Astrocyte of the spinal cord (primary cell): ENCODE measurements around the gene ICAM1.

Experiments used
- DNase-seq: peaks from one replicate; pipeline ENCODE4 v3.0.0; 2011; ENCODE audit warnings: low read depth, low spot score
- H3K4me3 ChIP-seq: 2 replicates; pipeline ENCODE4 v1.5.1; 2011; ENCODE audit warnings: low read depth, mild to moderate bottlenecking, low read length, moderate library complexity
- in situ Hi-C: cut with HindIII; loops from 2 replicates; pipeline ENCODE4 v1.10.0; 2017; ENCODE audit warnings: low sequenced_read_pairs
- TF ChIP-seq, protein P1 (sequence below): IDR thresholded peaks from 2 replicates; pipeline ENCODE4 v1.5.1; 2012; ENCODE audit warnings: low read depth, mild to moderate bottlenecking, low read length, inconsistent platforms

Gene ICAM1

DNA sequence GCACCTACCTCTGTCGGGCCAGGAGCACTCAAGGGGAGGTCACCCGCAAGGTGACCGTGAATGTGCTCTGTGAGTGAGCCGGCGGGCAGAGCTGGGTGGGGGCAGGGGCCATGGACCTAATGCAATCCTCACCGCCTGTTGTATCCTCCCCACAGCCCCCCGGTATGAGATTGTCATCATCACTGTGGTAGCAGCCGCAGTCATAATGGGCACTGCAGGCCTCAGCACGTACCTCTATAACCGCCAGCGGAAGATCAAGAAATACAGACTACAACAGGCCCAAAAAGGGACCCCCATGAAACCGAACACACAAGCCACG is 14.0 kb downstream of the ICAM1 start:
- no peak overlapping the region for H3K4me3 ChIP-seq
- in situ Hi-C loops = no loop called here
- TF ChIP-seq, protein P1, sequence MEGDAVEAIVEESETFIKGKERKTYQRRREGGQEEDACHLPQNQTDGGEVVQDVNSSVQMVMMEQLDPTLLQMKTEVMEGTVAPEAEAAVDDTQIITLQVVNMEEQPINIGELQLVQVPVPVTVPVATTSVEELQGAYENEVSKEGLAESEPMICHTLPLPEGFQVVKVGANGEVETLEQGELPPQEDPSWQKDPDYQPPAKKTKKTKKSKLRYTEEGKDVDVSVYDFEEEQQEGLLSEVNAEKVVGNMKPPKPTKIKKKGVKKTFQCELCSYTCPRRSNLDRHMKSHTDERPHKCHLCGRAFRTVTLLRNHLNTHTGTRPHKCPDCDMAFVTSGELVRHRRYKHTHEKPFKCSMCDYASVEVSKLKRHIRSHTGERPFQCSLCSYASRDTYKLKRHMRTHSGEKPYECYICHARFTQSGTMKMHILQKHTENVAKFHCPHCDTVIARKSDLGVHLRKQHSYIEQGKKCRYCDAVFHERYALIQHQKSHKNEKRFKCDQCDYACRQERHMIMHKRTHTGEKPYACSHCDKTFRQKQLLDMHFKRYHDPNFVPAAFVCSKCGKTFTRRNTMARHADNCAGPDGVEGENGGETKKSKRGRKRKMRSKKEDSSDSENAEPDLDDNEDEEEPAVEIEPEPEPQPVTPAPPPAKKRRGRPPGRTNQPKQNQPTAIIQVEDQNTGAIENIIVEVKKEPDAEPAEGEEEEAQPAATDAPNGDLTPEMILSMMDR = no peak
- no peak for DNase-seq

DNA sequence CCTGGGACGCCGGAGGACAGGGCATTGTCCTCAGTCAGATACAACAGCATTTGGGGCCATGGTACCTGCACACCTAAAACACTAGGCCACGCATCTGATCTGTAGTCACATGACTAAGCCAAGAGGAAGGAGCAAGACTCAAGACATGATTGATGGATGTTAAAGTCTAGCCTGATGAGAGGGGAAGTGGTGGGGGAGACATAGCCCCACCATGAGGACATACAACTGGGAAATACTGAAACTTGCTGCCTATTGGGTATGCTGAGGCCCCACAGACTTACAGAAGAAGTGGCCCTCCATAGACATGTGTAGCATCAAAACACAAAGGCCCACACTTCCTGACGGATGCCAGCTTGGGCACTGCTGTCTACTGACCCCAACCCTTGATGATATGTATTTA is 14.5 kb downstream of the ICAM1 start:
- no peak overlapping the region for H3K4me3 ChIP-seq
- TF ChIP-seq, protein P1 = no peak
- in situ Hi-C loops = no loop called here
- no peak for DNase-seq

DNA sequence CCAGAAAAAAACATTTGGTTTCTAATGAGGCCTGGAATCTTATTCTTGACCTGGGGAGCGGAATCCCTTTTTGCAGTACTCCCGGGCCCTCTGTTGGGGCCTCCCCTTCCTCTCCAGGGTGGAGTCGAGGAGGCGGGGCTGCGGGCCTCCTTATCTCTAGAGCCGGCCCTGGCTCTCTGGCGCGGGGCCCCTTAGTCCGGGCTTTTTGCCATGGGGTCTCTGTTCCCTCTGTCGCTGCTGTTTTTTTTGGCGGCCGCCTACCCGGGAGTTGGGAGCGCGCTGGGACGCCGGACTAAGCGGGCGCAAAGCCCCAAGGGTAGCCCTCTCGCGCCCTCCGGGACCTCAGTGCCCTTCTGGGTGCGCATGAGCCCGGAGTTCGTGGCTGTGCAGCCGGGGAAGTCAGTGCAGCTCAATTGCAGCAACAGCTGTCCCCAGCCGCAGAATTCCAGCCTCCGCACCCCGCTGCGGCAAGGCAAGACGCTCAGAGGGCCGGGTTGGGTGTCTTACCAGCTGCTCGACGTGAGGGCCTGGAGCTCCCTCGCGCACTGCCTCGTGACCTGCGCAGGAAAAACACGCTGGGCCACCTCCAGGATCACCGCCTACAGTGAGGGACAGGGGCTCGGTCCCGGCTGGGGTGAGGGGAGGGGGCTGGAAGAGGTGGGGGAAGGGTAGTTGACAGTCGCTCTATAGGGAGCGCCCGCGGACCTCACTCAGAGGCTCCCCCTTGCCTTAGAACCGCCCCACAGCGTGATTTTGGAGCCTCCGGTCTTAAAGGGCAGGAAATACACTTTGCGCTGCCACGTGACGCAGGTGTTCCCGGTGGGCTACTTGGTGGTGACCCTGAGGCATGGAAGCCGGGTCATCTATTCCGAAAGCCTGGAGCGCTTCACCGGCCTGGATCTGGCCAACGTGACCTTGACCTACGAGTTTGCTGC is 16.1 kb downstream of the ICAM1 start, which contains the start of gene ICAM4:
TSS of gene ICAM4 (plus strand) at position 153 of the 935 bp plus-strand sequence. CDS start at position 211, 58 bp downstream.
- DNase-seq = no peak
- in situ Hi-C loops = no loop called here
- no peak within 1 kb of the TSS for H3K4me3 ChIP-seq
- TF ChIP-seq, protein P1 = no peak

DNA sequence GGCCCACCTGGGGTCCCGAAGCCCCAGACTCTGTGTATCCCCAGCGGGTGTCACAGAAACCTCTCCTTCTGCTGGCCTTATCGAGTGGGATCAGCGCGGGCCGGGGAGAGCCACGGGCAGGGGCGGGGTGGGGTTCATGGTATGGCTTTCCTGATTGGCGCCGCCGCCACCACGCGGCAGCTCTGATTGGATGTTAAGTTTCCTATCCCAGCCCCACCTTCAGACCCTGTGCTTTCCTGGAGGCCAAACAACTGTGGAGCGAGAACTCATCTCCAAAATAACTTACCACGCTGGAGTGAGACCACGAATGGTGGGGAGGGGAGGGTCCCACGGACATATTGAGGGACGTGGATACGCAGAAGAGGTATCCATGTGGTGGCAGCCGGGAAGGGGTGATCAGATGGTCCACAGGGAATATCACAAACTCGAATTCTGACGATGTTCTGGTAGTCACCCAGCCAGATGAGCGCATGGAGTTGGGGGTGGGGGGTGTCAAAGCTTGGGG is 17.8 kb downstream of the ICAM1 start:
- DNase-seq = no peak
- in situ Hi-C loops = no loop called here
- TF ChIP-seq, protein P1 = no peak

DNA sequence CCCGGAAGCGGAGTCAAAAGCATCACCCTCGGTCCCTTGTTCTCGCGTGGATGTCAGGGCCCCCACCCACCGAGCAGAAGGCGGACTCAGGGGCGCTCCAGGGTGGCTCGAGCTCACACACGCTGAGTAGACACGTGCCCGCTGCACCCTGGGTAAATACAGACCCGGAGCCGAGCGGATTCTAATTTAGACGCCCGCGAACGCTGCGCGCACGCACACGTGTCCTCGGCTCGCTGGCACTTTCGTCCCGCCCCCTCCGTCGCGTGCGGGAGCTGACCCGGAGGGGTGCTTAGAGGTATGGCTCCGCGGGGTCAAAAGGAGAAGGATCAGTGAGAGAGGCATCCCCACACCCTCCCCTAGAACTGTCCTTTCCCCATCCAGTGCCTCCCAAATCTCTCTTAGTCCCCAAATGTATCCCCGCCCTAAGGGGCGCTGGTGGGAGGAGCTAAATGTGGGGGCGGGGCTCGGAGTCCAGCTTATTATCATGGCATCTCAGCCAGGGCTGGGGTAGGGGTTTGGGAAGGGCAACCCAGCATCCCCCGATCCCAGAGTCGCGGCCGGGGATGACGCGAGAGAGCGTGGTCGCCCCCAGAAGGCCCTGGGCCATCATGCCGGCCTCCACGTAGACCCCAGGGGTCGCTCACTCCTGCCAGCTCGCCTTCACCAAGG is 18.4 kb downstream of the ICAM1 start:
- in situ Hi-C loops = no loop called here
- no peak for DNase-seq
- TF ChIP-seq, protein P1 = no peak
- peak overlapping the region; percentile 13 for H3K4me3 ChIP-seq

More for the DNA sequence above, 17.8 kb downstream of the ICAM1 start:
- H3K4me3 ChIP-seq = peak overlapping the region; percentile 13

DNA sequence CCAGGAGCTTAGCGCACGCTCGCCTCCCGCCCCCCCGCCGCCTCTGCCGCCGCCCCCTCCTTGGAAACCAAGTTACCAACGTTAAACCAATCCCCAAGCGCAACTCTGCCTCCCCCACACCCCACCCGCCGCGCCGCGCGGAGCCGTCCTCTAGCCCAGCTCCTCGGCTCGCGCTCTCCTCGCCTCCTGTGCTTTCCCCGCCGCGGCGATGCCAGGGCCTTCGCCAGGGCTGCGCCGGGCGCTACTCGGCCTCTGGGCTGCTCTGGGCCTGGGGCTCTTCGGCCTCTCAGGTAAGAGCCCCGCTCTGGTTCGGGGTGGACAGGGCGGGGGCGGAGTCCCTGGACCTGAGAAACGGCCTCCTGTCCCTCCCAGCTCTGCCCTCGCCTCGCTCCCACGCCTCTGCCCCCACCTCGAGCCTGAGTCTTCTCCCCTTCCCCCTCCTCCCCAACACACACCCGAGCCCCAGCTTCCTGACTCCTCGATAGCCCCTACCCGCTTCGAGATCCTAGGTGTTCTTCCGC is 19.0 kb downstream of the ICAM1 start, which contains the start of gene ICAM5:
TSS of gene ICAM5 (plus strand) at position 117 of the 521 bp plus-strand sequence. CDS start at position 209, 92 bp downstream.
- TF ChIP-seq, protein P1 = no peak
- peak within 1 kb of the TSS; percentile 13 for H3K4me3 ChIP-seq
- DNase-seq = no peak
- in situ Hi-C loops = no loop called here
